ENCODE results near the gene SUPV3L1. TPM values are rescaled to one million over a fixed set of nuclear protein-coding genes. Genes with fewer than 3 reads are reported as not detected.
A peak's percentile ranks its signal among the peaks of the same experiment; 100 is the strongest.

The SUPV3L1 gene
- total and polyA plus RNA-seq, 10 of the 15 experiments (the other 5 are each of a cell fraction or from before 2014, with no cell fraction given): 18.4 to 57.8 (median 44.2) TPM

DNA sequence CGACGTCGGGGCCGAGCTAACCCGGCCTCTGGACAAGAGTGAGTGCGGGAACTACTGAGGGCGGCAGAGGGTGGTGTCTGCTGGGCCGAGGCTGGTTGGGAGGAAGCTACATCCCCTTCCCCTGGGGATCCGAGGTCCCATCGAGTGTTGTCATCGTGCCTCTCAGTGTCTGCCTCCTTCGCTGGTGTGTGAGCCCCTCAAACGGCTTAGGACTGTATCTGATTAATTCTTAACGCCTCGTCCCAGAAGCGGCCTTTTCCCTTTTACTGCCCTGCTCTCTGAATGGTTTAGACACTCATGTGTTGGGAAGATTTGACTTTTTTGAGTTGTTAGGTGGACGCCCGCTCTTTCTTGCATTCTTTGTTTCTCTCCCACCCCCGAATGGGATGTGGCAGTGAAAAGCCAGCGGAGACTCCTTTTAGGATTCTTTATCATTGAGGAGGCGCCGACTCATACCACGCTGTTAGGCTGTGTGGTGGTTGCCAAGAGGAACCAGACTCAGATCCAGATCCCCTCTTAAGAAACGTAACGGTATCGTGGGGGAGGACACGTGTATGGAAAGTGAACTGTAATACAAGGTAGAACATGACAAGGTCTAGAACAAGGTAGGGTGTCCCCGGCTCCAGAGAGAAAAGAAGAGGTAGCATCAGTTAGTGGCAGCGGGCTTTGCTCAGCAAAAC lies 631 bp downstream of the SUPV3L1 start (continued):
- TF ChIP-seq, protein P1, sequence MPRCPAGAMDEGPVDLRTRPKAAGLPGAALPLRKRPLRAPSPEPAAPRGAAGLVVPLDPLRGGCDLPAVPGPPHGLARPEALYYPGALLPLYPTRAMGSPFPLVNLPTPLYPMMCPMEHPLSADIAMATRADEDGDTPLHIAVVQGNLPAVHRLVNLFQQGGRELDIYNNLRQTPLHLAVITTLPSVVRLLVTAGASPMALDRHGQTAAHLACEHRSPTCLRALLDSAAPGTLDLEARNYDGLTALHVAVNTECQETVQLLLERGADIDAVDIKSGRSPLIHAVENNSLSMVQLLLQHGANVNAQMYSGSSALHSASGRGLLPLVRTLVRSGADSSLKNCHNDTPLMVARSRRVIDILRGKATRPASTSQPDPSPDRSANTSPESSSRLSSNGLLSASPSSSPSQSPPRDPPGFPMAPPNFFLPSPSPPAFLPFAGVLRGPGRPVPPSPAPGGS (IDR thresholded peaks at IDR 0.05; ENCODE audit: borderline replicate concordance, insufficient read depth, low read depth, low read length, poor library complexity, severe bottlenecking): no peak
- TF ChIP-seq MXI1 (IDR thresholded peaks at IDR 0.05; ENCODE audit: low read depth, low read length) (peak; percentile 32; the same call in 1 of the 2 replicates), E4F1 (IDR thresholded peaks at IDR 0.05; ENCODE audit: borderline replicate concordance, partially characterized antibody) (no peak), BMI1 (IDR thresholded peaks at IDR 0.05; ENCODE audit: borderline replicate concordance) (no peak), KDM1A (IDR thresholded peaks at IDR 0.05; ENCODE audit: borderline replicate concordance) (no peak)
- TF ChIP-seq, protein P2, sequence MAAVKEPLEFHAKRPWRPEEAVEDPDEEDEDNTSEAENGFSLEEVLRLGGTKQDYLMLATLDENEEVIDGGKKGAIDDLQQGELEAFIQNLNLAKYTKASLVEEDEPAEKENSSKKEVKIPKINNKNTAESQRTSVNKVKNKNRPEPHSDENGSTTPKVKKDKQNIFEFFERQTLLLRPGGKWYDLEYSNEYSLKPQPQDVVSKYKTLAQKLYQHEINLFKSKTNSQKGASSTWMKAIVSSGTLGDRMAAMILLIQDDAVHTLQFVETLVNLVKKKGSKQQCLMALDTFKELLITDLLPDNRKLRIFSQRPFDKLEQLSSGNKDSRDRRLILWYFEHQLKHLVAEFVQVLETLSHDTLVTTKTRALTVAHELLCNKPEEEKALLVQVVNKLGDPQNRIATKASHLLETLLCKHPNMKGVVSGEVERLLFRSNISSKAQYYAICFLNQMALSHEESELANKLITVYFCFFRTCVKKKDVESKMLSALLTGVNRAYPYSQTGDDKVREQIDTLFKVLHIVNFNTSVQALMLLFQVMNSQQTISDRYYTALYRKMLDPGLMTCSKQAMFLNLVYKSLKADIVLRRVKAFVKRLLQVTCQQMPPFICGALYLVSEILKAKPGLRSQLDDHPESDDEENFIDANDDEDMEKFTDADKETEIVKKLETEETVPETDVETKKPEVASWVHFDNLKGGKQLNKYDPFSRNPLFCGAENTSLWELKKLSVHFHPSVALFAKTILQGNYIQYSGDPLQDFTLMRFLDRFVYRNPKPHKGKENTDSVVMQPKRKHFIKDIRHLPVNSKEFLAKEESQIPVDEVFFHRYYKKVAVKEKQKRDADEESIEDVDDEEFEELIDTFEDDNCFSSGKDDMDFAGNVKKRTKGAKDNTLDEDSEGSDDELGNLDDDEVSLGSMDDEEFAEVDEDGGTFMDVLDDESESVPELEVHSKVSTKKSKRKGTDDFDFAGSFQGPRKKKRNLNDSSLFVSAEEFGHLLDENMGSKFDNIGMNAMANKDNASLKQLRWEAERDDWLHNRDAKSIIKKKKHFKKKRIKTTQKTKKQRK (IDR thresholded peaks at IDR 0.05; ENCODE audit: low read depth, low read length): no peak
- TF ChIP-seq, protein P3, sequence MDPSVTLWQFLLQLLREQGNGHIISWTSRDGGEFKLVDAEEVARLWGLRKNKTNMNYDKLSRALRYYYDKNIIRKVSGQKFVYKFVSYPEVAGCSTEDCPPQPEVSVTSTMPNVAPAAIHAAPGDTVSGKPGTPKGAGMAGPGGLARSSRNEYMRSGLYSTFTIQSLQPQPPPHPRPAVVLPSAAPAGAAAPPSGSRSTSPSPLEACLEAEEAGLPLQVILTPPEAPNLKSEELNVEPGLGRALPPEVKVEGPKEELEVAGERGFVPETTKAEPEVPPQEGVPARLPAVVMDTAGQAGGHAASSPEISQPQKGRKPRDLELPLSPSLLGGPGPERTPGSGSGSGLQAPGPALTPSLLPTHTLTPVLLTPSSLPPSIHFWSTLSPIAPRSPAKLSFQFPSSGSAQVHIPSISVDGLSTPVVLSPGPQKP (IDR thresholded peaks at IDR 0.05; ENCODE audit: low read depth, low read length): no peak
- TF ChIP-seq, protein P4, sequence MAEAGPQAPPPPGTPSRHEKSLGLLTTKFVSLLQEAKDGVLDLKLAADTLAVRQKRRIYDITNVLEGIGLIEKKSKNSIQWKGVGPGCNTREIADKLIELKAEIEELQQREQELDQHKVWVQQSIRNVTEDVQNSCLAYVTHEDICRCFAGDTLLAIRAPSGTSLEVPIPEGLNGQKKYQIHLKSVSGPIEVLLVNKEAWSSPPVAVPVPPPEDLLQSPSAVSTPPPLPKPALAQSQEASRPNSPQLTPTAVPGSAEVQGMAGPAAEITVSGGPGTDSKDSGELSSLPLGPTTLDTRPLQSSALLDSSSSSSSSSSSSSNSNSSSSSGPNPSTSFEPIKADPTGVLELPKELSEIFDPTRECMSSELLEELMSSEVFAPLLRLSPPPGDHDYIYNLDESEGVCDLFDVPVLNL (IDR thresholded peaks at IDR 0.05; ENCODE audit: low read depth, low read length): no peak

Data from GM12878 (cell line).